ENCODE results near the gene SLCO1B3. TPM values are rescaled to one million over a fixed set of nuclear protein-coding genes. Genes with fewer than 3 reads are reported as not detected.

The SLCO1B3 gene
- total RNA-seq, 1 donor from 2014 or later = not detected

DNA sequence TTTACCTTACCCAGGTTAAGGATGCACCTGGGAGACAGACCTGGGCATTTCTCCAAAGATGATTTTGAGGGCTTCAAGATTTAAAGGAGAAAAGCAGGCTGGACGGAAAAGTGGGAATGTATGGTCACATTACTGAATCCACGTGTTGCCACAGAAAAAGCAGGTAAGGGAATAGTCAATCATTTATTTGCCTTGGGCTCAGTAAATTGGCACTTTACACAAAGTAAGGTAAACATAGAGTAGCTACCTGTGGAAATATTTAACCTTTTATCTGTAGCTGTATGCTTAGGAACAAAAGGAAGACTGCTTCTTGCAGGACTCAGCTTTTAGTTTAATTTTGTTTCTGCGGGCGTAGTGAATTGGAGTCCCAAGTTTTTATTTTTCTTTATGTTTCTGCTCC lies 153.3 kb downstream of the SLCO1B3 start:
- H3K27me3 Mint-ChIP-seq (ENCODE audit: low read depth) = peaks cover 6% of the 10 kb centered on the region
- H3K36me3 Mint-ChIP-seq (ENCODE audit: low read depth) = no peaks in the 10 kb centered on the region
- no peak overlapping the region for H3K27ac Mint-ChIP-seq (ENCODE audit: unreplicated experiment)
- H3K9me3 Mint-ChIP-seq (ENCODE audit: low read depth) = peaks cover 14% of the 10 kb centered on the region
- H3K4me3 Mint-ChIP-seq (ENCODE audit: unreplicated experiment) = no peak overlapping the region
- no peaks in the 10 kb centered on the region for H3K4me1 Mint-ChIP-seq (ENCODE audit: low read depth)
- DNase-seq (ENCODE audit: low spot score) = no peak
- no peak for TF ChIP-seq CTCF (IDR thresholded peaks at IDR 0.05)

Other genes with a start within 250 kb of the SLCO1B3 start
- gene SLCO1C1, start 115.4 kb upstream of the SLCO1B3 start, total RNA-seq = 0.34 to 0.99 TPM (median 0.95 TPM) in 3 replicates